ENCODE results near the gene ELMOD3. TPM values are rescaled to one million over a fixed set of nuclear protein-coding genes. Genes with fewer than 3 reads are reported as not detected.

Gene ELMOD3
- total RNA-seq, 1 donor from 2014 or later: 10.2 TPM

DNA sequence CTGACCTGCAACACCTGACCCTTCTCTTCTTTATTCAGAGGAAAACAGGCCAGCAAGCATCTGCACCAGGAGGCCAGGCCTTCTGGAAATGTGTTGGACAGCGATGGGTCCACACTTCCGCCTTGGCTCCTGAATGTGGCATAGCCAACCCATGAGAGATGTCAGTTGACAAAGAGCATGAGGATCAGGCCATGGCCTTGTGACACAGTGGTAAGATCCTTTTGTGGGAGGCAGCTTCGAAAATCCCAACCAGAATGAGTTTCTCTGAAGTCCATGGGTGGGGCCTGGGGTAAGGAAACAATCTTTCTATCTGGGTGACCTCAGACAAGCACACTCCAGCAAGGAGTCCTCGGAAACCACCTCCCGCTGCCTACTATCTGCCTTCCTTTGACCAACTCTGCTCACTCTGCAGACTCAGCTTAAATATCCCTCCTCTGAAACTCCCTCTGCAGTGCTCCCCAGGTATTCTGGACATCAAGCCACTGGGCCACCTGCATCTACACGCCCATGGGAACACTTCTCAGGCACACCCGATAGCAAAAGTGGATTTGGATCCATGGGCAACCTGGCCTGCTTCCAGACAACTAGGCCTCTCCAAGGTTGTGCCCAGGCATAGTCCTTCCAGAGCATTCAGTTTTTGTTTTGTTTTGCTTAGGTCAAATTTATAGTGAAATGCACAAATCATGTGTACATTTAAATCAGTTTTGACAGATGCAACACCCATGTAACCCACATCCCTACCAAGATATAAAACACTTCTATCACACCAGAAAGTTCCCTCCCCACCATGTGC is 60.4 kb downstream of the ELMOD3 start:
- intact Hi-C loops (cut with DNase I): no loop called here
- ATAC-seq (no peak), DNase-seq (ENCODE audit: missing footprints) (no peak)

GRCh38 chr2:85415980-85416650 is 61.5 kb downstream of the ELMOD3 start:
- DNase-seq (ENCODE audit: missing footprints) (no peak), ATAC-seq (no peak)
- intact Hi-C loops (cut with DNase I): no loop called here

GRCh38 chr2:85418132-85419008 is 63.8 kb downstream of the ELMOD3 start, which contains the start of gene SH2D6:
Gene SH2D6, plus strand, starts transcription at chr2:85418714. Its CDS starts 10,752 bp downstream, at chr2:85429466.
- intact Hi-C loops (cut with DNase I): no loop called here

DNA sequence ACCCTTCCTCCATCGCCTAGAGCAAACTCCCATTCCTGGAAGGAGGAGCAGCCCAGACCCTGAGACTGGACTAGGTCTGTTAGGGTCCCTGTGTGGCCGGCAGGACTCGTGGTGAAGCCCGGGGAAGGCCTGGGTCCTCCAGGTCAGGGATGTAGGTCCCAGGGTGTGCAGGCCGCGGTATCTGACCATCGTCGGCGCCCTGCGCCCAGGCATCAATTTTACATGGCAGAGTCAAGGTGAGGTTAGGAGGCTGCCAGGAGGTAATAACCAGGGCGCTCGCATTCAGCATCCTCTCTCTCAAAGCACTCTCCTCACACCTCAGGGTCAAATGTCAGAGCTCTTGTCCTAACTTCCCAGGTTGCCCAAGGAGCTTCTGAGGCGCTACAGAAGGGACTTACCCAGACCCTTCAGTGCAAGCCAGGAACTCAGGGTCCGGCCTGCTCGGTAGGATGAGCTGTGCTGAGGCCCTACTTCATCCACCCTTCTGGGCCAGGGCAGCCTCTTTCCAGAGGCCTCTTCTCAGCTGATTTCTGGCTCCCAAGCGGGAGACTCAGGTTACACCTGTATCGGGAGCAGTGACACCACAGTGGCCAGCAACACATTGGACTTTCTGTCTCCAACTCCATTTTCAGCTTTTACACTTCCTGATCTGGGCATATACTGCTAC is 64.6 kb downstream of the ELMOD3 start:
- intact Hi-C loops (cut with DNase I): no loop called here
- no peak for DNase-seq (ENCODE audit: missing footprints)
- ATAC-seq: no peak

More at GRCh38 chr2:85418132-85419008, 63.8 kb downstream of the ELMOD3 start, which contains the start of gene SH2D6:
- peak; percentile 82 for ATAC-seq
- peak; percentile 95 for DNase-seq (ENCODE audit: missing footprints)

- ATAC-seq: peak; percentile 81
- peak; percentile 95 for DNase-seq (ENCODE audit: missing footprints)
- intact Hi-C loops (cut with DNase I): loop anchor here (1.0 kb wide), 1 partner anchor 132 kb away; no protein-coding TSS in a partner anchor
Observed at GRCh38 chr2:85420536-85421259, 66.1 kb downstream of the ELMOD3 start.

DNA sequence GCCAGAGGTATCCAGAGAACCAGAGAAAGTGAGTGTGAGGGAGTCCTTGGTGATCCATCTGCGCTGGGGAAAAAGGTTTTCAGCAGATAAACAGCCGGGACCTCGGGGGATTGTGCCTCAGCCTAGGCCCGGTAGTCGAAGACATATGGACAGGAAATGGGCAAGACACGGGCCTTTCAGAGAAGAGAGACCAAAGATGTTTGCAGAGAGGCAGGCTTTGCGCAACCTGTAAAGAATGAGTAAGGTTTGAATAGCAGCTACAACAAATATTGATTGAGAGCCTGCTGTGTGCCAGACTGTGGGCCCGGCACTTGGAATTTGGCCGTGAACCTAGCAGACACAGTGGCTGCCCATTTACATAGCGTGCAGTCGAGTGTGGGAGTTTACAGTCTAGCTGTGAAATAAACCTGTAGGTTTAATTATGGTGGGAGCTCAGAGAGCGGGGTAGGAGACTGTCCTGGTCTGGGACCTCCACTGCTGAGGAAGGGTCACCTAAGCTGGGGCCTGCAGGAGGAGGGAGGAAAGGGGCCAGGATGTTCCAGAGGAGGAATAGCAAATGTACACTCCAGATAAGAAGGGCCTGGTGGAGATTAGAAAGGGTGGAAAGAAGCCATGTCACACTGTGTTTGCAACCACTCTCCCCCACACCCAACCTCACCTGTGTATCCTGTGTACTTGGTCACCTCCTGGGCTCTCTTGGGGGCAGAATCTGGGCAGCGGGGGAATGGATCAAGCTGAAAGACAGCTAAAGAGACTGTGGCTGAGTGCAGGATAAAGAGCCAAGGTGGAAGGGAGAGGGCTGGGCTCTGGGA is 66.9 kb downstream of the ELMOD3 start:
- DNase-seq (ENCODE audit: missing footprints): no peak
- no peak for ATAC-seq
- intact Hi-C loops (cut with DNase I): no loop called here

DNA sequence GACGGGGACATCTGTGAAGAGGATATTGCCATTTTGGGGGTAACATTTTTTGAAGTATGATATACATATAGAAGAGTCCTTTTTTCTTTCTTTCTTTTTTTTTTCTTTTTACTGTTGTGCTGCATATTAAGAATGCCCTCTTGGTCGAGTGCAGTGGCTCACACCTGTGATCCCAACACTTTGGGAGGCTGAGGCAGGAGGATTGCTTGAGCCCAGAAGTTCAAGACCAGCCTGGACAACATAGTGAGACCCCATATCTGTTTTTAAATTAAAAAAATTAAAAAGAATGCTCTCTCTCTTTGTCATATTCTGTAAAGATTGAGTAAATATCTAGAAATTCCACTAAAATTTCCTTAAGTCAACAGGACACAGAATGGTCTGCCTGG is 67.5 kb downstream of the ELMOD3 start:
- no peak for ATAC-seq

GRCh38 chr2:85423525-85423924 is 69.0 kb downstream of the ELMOD3 start:
- DNase-seq (ENCODE audit: missing footprints): no peak
- intact Hi-C loops (cut with DNase I): no loop called here
- no peak for ATAC-seq

More for the DNA sequence above, 67.5 kb downstream of the ELMOD3 start:
- no peak for DNase-seq (ENCODE audit: missing footprints)
- intact Hi-C loops (cut with DNase I): no loop called here

DNA sequence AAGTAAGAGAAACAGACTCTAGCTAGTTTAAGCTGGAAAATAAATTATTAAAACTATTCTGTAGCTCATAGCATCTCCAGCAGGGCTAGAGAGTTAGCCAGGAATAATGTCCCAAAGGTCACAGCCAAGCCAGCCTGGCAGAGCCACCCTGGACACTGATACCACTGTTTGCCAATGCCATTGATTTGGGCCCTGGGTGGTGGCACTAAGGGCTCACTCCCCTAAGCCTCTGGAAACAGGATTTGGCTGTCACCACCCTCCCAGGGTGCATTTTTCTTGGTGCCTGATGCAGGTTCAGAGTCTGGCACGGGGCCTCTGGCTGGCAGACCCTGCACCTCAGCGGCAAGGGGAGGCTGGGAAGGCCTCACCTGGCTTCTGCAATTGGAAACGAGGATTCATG is 71.0 kb downstream of the ELMOD3 start:
- intact Hi-C loops (cut with DNase I): no loop called here
- ATAC-seq (no peak), DNase-seq (ENCODE audit: missing footprints) (no peak)

DNA sequence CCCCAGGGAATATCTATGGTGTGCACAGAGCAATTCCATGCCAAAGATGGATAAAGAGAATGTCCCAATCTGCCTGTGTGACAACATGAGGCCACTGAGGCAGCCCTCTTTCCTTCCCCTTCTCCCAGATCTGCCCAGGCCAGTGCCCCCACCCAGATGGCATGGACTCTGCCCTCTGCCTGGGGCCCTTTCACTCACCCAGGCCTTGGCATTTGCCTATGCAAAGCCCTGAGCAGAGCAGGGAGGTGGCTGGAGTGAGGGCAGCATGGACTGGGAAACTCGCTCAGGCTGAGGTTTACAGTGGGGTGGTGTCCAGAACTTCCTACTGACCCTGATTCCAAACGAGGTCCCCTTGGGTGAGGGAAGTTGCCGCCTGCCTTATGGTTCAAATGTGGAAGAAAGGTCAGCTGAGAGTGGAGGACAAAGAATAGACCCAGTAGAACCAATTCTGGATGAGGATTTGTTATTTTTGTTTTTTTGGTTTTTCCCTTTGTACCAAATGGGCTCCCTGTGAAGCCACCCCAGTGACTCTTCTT is 72.8 kb downstream of the ELMOD3 start:
- intact Hi-C loops (cut with DNase I): no loop called here
- DNase-seq (ENCODE audit: missing footprints): no peak
- no peak for ATAC-seq

GRCh38 chr2:85428343-85428881 is 73.8 kb downstream of the ELMOD3 start:
- ATAC-seq (no peak), DNase-seq (ENCODE audit: missing footprints) (no peak)
- intact Hi-C loops (cut with DNase I): no loop called here

GRCh38 chr2:85429213-85429923 is 74.8 kb downstream of the ELMOD3 start:
- intact Hi-C loops (cut with DNase I): no loop called here
- DNase-seq (ENCODE audit: missing footprints) (no peak), ATAC-seq (no peak)

GRCh38 chr2:85429924-85430289 is 75.3 kb downstream of the ELMOD3 start:
- intact Hi-C loops (cut with DNase I): no loop called here
- DNase-seq (ENCODE audit: missing footprints) (no peak), ATAC-seq (no peak)

GRCh38 chr2:85430752-85431569 is 76.4 kb downstream of the ELMOD3 start:
- intact Hi-C loops (cut with DNase I): no loop called here
- DNase-seq (ENCODE audit: missing footprints) (no peak), ATAC-seq (no peak)

- intact Hi-C loops (cut with DNase I): no loop called here
- ATAC-seq (no peak), DNase-seq (ENCODE audit: missing footprints) (no peak)
Observed at GRCh38 chr2:85431570-85432205, 77.1 kb downstream of the ELMOD3 start.

Data from Right ventricle myocardium inferior (tissue), 1 donor.